Measurements from ENCODE around the gene ETV5.

DNA sequence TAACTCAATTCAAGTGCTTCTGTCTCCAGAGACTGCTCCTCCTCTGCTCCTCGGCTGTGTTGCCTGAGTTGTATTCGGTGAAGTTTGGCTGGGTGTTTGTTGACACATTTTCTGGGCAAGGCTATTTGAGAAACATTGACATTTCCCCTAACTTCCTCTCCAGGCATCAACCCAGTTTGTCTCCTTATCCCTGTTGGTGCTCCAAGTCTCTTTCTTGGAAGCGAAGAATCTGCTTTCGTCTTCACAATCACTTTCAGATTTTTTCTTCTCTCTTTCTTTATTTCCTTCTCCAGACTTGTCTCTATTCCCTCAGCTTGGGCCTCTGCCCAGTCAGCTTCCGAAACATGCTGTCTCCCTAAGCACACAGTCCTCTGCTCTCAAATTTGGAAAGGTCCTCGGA is 84.7 kb downstream of the ETV5 start:
- no peak for TF ChIP-seq POLR2A (IDR thresholded peaks at IDR 0.05)
- TF ChIP-seq, protein P1, sequence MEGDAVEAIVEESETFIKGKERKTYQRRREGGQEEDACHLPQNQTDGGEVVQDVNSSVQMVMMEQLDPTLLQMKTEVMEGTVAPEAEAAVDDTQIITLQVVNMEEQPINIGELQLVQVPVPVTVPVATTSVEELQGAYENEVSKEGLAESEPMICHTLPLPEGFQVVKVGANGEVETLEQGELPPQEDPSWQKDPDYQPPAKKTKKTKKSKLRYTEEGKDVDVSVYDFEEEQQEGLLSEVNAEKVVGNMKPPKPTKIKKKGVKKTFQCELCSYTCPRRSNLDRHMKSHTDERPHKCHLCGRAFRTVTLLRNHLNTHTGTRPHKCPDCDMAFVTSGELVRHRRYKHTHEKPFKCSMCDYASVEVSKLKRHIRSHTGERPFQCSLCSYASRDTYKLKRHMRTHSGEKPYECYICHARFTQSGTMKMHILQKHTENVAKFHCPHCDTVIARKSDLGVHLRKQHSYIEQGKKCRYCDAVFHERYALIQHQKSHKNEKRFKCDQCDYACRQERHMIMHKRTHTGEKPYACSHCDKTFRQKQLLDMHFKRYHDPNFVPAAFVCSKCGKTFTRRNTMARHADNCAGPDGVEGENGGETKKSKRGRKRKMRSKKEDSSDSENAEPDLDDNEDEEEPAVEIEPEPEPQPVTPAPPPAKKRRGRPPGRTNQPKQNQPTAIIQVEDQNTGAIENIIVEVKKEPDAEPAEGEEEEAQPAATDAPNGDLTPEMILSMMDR (IDR thresholded peaks at IDR 0.05): no peak
- TF ChIP-seq POLR2AphosphoS5 (IDR thresholded peaks at IDR 0.05): no peak
